Putamen (tissue), 1 donor: ENCODE data around the gene WNT11.
A peak's percentile ranks its signal among the peaks of the same experiment; 100 is the strongest.

ENCODE experiments used
- DNase-seq: peaks from one replicate; pipeline ENCODE4 v3.0.0-alpha.2; 2016; ENCODE audit warnings: low spot score

Gene WNT11

GRCh38 chr11:76153571-76153923, 52.8 kb downstream of the WNT11 start:
- DNase-seq: peak; percentile 12

GRCh38 chr11:76152741-76153570, 53.3 kb downstream of the WNT11 start:
- DNase-seq: no peak

DNA sequence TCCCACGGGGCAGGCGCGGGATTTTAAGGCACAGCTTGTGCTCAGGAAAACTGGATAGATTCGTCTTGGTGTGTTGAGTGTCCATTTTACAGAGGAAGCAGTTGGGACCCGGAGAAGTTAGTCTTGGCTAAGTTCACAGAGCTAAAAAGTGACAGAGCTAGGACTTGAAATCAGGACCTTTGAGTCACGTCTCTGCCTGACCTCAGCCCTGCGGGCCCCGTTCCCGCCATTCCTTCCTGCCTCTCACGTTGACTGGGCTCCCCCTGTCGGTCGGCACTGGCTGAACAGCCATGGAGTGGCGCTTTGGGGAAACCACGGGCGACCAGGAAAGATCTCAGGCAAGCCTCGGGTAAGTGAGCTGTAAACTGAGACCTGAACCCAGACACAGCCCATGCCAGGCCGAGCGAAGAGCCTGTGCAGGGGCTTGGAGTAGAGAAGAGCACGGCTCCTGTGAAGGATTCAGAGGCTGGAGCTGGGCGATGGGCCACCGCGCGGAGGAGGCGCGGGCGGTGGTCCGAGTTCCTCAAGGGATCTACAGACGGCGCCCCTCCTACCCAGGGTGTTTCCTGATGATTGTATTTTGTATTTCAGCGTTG, 54.1 kb downstream of the WNT11 start:
- peak; percentile 77 for DNase-seq

DNA sequence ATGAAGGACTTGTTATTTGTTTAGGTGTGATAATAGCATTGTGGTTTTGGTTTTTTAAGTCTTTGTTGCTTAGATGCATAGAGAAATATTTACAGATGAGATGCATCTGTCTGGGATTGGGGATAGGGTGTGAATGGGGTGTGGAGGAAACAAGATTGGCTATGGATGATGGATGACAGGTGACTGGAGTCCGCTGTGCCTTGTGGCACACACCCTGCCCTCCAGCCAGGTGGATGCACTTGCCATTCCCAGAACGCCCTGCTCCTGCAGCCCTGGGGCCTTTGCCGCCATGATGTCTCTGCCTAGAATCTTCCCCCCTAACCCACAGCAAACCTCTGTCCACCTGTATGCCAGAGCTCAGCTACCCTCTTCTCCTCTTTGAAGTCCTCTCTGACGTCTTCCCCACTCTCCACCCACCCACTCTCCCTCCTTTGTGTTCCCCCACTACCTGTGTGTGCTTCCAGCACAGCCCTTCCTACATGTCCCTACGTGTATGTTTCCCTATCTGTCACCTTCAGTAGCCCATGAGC, 54.7 kb downstream of the WNT11 start:
- DNase-seq: no peak

DNA sequence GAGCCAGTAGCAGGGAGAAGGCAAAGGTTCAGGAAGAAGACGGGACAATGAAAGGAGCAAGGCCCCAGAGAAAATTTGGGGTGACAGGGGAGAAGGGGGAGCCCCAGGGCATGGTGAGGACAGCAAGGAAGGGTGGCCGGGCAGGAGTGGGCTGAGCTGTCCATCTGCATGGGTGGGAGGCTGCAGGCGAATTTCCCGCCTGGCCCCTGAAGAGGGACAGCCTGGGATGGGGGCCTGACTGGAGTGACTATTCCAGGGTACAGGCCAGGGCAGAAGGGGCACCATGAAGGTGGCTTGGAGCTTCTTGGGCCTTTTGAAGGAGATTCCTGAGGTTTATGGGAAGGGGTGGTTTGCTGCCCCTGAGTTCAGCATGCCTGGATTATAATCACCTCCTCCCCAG, 56.2 kb downstream of the WNT11 start:
- no peak for DNase-seq

DNA sequence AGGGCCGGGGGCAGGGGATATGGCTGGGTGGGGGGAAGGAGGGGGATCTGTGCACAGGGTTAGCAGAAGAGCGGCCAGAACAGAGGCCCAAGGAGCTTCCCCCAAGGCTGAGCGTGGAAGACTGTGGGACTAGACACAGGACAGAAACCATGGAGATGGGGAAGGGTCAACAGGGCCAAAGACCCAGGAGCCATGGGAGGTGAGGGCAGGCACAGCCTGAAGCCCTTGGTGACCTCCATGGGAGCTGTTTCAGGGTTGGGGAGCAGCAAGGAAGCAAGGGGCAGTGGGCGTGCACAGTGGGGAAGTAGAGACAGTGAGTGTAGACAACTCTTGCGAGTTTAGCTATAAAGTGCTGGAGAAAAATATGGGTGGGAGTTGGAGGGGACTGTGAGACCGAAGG, 56.6 kb downstream of the WNT11 start:
- no peak for DNase-seq

DNA sequence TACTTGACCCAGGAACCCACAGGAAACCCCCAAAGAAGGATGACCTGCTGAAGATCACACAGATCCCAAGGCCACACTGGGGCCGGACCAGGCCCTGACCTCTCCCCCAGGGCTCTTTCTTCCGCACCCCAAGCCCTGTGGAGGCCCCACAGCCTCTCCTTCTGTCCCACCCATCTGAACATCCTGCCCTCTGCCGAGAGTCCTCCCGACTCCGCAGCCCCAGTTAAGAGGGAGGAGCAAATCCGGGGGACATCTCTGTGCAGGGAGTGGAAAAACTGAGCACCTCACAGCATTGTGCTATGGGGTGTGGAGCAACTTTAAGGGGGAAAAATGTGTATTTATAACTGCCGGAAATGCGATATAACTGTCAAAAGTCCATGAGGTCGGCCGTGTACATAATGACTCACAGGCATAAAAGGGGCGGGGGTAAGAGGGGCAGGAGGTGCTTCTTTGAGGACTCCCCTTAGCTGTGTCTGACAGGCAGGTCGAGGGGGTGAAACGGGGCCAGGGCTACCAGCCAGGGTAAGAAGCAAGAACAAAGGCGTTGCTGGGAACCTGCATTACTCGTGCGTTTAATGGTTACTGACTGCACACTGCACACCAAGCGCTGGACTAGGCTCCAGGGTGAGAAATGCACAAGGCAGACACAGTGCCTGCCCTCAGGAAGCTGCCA, 57.2 kb downstream of the WNT11 start:
- no peak for DNase-seq

- no peak for DNase-seq
Observed at GRCh38 chr11:76148231-76148630, 58.1 kb downstream of the WNT11 start.

GRCh38 chr11:76147106-76147740, 59.1 kb downstream of the WNT11 start:
- no peak for DNase-seq

DNA sequence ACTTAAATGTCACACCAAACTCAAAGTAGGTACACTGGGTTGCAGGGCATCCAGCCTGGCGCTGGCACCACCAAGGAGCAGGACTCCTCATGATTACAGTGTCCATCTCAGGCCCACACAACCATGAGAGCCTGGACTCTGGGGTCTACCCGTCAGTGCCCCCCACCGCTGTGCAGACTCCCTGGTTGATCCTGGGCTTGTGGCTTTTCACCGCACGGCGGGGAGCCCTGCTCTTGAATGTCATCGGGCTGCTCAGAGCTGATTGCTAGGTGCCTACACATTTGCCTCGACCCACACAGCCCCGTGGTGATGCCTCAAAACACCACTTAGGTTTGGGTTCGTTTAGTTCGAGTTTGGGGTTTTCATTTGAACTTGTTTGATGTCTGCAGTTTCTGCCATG, 63.0 kb downstream of the WNT11 start:
- no peak for DNase-seq

DNA sequence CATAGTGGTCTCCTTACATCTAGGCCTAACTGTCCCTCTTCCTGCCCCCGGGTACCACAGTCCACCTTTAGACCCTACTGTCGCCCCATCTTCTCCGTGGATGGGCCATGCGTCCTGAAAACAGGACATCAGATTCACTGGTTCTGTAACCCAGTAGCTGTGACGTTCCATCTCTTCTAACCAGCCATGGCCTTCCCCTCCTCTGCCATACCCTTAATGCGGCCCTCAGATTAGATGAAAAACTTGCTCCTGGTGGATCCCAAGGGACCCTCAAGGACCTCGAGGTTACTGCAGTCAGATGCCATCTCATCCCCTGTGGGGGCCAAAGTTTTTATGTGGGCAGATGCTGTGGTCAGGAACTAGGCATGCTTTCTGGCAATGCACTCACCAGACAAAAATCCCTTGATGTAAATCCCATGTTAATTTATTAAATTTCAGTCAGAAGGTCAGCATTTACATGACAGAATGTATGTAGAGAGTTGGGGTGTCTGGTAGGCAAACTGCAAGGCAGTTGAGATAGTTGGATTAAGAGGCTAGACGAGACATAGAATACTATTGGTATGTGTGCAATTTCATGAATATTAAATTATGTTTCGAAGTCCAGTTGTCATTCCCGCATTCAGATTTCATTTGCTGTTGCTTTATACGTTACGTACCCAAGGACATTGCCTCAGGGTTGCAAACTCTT, 64.3 kb downstream of the WNT11 start:
- no peak for DNase-seq

- no peak for DNase-seq
Observed at GRCh38 chr11:76140912-76141574, 65.3 kb downstream of the WNT11 start.

DNA sequence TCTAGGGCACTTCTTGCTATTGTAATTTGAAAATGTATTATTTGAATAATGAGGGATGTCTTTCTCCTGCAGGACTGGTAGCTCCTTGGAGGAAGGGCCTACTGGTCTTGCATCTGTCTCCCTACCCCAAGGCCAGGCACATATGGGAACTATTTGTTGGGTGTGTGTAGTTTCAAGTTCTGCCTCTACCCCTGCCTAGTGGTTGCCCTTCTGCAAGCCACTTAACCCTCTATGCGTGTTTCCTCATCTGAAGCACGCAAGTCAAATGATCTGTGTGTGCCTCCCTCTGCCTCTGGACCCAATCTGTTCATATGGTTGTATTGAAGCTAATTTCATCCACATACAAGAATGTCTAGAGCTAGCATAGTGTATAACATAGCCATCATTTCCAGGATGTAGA, 67.0 kb downstream of the WNT11 start:
- DNase-seq: no peak
